HG03280 (cell line): Measurements from ENCODE around the gene CCR6.
"Not testable (repeated sequence)": the region's sequence is repeated elsewhere in the genome, so short reads cannot be mapped to it uniquely, and the experiment has no call there.

Experiments used
- ATAC-seq: cut with Tn5 transposase; IDR thresholded peaks from one replicate; pipeline ENCODE4 v1.9.1; 2021; ENCODE audit warnings: mild to moderate bottlenecking, moderate library complexity; ENCODE audit not compliant: unreplicated experiment

Gene CCR6

DNA sequence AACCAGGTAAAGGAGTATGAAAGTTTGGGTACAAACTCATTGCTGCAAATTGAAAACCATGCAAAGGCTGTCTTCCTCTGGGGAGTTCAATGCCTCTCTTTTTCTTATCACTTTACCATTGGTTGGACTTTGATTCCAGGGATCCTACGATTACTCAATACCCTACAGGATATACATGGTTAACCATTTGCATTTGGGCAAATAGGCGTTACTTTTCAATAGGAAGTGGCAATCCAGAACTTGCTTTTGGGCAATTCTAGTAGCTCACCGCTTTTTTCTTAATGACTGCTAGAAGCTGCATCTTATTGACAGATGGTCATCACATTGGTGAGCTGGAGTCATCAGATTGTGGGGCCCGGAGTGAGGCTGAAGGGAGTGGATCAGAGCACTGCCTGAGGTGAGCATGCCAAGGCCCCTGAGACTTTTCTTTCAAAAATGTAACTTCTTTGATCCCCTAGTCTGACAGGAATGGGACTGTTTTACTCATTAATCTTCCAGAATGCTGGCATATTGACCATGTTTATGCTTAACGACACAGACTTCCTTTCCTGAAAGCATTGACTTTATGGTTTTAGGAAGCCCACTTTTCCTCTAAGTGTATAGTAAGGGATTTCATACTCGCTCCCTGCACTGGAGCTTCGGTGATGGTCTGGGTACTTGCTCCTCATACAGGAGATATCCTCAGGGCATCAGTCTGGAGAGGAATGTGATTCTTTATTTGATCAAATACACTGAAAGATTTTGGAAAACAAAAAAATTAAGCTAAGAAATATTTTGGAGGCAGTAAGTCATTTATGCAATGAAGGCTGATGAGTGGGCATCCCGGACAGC is at the start of gene CCR6:
CCR6 (plus strand) TSS at position 270 of the 831 bp plus-strand sequence. CDS start 13,039 bp downstream, outside the sequence.
- ATAC-seq = no peak

DNA sequence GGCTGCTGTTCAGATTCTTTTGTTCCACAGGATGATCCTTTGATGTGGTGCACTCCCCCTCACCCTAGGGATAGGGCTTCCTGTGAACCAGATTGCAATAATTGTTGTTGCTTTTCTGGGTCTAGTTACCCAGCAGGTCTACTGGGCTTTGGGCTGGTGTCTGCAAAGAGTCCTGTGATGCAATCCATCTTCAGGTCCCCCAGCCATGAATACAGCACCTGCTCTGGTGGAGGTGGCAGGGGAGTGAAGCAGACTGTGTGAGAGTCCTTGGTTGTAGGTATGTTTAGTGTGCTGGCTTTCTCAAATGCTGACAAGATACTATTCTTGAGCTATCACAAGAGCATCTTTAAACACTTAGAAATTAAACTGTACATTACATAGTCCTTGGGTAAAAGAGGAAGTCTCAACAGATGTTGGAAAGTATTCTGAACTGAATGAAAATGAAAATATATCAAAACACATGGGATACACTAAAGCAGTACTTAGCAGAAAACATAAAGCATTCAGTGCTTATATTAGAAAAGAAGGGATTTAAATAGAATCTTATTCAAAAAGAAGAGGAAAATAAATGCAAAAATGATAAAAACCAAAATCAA is 49.1 kb upstream of the CCR6 start:
- ATAC-seq = no peak

DNA sequence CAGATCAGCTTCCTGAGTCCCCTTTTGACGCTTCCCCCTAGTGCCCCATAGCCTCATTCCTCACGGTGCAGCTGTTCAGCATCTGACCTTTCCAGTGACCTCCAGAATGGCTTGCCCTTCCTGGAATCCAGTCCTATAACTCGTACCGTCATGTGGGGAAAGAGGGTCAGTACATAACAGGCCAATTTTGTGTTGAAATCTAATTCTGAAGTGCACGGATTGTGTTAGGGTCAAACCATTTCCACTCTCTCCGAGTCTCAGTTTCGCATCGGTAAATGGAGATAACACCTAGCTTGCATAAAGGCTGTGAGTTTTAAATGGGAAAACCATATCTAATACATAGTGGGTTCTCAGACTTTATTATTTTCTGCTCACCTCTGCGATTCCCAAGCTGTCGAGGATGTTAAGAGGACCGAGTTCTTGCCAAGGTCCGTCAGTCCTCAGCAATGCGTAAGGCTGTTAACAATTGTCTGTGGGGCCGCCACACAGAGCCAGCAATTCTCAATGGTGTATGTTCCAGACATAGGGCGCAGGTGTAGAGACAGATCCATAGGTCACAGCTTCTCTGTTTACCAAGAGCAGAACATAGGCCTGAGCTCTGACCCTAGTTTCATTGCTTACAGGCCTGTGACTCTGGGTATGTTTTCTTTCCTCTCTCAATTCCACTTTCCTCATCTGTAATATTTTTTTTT is 45.5 kb upstream of the CCR6 start:
- ATAC-seq = no peak

DNA sequence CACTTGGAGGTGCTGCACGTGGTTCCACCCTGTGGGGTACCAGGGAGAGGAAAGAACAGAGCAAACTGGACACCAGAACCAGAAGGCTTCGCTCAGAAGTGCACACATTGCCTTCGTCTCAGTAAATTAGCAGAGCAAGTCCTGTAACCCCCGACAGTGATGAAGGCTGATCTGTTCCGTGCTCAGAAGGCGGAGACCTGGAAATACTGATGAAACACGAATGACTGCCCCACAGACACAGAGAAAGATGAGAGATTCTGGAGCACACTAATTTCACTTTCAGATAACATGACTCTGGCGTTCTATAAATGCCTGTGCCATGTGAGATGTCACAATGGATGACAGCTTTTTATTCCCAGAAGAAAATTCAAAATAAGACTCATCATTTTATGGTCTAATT is 44.2 kb upstream of the CCR6 start:
- no peak for ATAC-seq

DNA sequence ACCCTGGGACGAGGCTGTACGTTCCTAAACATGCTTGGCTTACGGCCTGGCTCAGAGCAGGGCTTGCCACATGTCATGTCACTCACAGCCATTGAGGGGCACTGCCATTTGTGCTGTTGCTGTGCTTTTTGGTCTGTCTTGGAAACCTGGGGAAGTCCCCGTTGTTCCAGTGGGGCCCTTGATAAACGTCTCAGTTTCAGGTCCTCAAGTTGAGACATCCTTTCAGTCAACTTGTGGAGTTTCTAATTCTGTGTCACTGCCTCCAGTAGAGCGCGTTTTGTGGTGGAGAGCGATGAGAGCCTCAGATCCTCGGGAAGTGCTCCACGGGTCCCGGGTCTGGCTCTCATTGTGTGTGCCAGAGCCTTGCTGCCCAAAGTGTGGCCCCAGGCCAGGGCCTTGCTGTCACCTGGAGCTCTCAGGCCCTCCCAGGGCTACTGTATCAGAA is 43.0 kb upstream of the CCR6 start:
- peak; percentile 99 for ATAC-seq

DNA sequence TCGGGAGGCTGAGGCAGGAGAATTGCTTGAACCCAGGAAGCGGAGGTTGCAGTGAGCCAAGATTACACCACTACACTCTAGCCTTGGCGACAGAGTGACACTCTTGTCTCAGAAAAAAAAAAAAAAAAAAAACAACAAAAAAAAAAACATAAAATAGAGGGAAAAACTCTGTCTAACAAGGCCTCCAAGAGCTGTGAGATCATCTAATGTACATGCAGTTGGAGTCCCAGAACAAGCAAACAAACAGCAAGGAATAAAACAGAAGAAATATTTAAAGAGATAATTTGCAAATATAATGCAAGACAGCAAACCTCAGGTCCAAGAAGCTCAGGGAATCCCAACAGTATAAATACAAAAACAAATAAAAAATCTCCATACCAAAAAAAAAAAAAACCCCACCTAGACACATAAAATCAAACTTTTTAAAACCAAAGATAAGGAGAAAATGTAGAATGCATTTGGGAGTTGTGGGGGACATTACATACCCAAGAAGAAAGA is 35.0 kb upstream of the CCR6 start:
- ATAC-seq = no peak

DNA sequence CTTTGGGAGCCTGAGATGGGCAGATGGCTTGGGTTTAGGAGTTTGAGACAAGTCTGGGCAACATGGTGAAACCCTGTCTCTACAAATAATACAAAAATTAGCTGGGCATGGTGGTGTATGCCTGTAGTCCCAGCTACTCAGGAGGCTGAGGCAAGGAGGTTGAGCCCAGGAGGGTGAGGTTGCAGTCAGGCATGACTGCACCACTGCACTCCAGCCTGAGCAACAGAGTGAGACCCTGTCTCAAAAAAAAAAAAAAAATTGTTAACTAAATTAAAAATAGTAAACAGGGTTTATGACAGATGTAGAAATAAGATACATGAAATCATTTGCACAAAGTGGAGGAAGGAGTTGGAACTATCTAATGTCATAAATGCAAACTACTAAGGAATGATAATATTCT is 34.2 kb upstream of the CCR6 start:
- ATAC-seq = not testable (repeated sequence)

DNA sequence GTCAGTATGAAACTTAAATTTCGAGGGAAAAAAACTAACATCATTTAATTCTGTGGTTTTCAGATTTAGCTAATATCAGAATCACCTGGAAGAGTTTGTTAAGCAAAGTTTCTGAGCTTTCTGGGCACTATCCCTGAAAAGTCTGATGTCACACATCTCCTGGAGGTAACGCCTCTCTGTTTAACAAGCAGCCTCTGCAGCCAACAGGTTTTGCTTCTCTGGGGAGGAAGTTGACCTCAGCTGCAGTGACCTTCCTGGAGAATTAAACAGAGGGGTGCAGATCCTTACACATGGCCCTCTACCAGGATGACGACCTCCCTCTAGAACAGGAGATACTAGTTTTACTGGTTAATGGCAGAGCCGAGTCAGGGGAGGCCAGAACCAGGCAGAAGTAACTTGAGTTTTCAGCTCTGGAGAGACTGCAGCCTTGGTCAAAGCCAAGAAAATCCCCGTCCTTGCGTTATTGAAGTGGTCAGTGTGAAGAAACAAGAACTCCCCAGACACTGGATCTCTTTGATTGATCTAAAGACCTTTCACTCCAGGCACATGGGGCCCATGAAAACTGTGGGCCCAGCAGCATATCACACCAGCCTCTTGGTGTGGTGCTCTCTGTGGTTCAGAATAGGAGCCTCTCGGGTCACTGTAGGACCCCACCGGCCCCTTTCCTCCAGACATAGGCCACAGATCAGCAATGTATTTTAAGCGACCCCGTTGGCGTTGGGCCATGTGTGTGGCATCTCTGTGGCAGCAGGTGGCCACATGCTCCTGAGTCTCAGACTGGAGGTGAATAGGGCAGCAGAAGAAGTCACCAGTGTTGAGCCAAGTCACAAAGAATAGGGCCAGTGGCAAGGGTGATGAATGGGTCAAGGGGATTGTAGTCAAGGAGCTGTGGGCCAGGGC is 33.4 kb upstream of the CCR6 start:
- ATAC-seq = no peak

DNA sequence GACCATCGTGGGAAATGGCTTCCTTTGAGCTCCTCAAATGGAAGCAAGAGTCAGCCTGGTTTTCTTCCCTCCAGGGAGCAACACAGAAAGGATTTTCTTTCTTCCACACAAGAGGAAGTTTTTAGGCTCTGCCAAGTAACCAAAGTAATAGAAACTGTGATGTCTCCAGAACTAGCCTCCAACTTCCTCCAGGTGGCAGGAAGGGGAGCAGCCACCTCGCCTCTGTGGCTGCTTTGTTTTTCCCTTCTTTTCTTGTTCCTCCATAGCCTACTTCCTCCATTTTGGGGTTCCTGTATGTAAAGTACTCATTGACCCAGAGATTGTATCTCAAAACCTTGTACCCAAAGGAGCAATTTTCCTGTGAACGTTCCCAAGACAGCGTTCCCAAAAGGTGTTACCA is 32.7 kb upstream of the CCR6 start:
- ATAC-seq = no peak

DNA sequence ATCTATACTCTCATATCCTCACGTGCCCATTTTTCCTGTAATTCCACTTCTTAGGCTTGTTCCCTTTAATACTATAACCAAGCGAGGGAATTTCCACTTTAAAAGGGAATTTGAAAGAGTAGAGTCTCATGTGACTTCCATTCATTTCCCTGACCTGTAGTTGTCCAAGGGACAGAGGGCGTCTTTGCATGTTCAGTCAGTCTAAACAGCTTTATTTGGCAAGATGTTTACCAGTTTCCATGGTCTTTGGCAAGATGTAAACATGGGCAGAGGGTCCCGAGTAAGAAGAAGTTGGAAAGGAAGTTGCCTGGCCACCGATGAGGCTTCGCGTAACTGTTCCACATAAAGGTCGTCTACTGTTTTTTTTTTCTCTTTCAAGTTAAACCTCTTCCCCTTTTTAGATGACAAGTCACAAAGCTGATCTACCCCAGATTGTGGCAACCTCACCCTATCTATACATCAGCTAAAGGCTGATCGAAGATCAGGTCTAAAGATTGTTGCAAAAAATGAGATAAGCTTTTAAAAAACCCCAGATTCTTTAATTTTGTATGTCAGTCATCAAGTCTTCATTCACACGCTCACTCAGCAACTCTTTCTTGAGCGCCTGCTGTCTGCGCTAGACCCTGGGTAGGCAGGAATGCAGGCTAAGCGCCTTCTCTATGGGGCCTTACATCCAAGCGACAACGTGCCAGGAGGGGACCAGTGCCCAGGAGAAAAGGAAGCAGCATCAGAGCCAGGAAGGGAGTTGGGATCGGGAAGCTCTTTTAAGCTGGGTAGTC is 31.7 kb upstream of the CCR6 start:
- ATAC-seq = no peak

DNA sequence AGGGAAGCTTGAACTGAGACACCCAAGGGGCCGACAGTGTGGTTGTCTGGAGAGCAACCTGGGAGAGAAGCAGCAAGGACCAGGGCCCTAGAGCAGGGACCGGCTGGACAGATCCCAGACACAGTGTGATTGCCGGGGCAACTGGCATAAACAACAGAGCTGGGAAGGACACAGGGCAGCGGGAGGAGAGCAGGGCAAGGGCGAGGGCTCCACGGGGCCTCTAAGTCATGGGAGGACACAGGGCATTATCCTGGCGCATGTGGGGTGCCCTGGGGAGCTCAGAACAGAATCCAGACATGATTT is 31.1 kb upstream of the CCR6 start:
- no peak for ATAC-seq

DNA sequence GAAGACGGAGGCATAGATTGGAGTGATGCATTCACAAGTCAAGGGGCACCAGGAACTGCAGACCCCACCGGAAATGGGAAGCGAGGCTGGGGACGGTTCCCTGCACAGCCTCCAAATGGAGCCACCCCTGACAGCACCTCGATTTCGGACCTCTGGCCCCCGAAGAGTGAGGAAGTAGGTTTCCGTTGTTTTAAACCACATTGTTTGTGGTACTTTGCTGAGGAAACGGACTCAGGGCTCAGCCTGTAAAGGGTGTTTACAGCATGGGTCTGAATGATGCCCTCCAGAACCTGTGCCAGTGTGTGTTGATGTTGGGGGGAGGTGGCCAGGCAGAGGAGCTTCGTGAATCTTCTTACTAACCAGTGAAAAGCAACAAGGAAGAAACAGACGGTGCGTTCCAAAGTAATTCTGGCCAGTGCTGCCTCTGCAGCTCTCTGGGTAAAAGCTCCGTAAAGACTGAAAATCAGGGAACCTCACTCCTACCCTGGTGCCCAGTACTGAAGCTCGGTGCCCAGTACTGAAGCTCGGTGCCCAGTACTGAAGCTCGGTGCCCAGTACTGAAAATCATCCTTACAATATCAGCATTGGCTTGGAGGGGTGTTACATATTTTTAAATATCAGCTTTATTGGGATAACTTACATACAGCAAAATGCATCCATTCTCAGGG is 30.1 kb upstream of the CCR6 start:
- no peak for ATAC-seq

DNA sequence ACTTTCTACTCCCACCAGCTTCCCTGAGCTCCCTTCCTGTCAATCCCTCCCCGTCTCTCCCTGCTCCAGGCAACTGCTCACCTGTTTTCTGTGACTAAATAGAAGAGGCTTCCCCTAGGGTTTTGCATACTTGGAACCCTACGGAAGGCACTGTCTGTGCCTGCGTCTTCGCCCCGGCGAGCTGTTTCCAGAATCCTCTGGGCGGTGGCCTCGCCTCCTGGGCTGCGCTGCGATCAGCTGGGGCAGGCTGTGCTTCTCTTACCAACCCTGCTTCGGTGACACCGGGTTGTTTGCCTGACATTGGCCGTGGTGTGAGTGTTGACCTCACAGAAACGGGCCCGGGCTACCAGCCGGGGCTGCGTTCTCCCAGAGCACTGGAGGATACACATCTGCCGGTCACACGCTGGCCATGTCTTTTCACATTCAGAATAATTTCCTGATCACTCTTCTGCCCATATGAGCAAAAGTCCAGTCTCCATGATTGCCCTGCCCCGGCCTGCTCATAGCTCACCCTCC is 29.4 kb upstream of the CCR6 start:
- ATAC-seq = peak; percentile 11

DNA sequence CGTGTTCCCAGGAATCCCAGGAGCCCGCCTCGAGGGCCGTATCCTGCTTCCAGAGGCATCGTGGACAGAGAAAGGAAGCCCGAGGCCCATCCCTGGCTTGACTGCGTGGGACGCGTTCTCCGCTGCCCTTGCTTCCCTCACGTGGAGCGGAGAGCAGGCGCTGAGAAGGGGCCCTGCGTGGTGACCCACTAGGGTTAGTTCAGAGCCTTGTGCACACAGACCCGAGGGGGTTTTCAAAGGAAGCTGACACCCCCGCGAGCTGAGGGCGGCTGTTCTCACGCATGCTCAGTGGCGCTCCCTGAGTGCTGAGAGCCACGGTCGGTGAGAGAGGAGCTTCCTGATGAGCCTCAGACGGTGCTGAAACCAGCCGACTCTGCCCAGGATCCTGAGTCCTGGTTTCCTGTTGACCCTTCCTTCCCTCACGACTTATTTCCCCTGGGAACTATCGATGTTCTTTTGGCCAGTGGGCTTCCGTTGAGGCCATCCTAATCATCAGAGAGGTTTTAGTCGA is 28.9 kb upstream of the CCR6 start:
- peak; percentile 38 for ATAC-seq

DNA sequence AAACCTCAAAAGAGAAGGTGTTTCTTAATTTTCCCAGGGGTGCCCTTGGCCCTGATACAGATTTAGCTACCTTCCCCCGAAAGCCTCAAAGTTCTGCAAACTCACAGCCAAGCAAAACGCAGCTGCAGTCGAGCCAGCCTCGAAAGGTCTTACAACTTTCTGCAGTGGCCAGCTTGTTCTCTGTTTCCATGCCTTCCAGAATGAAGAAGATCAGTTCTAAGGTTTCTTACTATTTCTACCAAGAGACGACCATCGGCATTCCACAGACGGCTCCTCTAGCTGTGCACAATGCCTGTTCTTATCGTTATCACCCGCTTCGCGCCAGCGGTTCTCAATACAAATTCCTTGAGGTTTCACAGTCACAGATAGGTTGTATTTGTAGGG is 28.5 kb upstream of the CCR6 start:
- peak; percentile 14 for ATAC-seq

DNA sequence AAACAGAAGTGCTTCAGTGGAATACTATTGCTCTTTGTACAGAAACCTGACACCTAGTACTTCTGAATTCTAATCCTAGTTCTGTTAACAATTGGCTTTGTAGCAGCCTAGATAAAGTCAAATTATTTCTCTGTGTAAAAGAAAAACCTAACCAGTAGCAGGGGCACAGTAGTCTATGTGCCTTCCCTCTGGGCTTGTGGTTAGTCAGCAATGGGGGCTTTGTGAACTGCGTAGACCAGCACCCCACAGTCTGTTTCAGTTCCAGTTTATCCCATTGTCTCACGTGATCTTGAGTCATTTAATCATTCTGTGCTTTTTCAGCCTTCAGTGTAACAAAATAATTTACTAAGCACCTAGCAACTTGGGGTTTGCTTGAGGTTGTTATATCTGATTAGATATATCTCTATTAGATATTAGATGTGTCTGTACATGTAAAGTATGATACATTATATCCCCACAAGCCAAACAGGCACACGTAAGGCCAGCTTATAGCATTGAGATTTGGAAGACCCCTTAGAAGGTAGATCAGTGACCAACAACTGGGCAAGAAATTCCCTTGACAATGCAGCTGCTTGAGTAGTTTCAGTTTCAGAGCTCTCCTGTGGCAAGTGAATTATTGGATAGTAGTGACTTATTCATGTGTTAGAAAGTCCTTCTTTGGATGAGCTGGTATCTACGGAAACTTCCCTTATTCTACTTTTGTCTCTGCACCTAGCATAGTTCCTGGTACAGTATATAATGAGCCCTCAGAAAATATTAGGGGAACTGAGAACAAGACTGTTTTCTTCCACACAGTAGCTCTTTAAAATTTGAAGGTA is 27.9 kb upstream of the CCR6 start:
- ATAC-seq = peak; percentile 47

DNA sequence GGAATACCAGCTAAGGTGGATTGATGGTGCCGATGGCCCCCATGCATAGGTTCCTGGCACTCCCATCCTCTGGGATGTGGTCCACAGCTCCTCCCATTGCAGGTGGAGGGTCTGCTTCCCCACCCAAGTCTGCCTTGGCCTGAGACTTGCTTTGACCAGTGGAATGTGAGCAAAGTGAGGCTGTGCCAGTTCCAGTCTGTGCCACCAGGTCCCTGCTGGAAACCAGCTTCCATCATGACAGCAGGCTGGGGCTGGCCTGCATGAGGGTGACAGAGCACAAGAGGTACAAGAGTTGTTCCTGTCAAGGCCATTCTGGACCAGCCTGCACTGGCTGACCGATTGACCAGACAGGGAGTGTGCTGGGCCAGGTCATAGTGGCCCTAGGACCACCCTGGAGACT is 27.0 kb upstream of the CCR6 start:
- no peak for ATAC-seq

DNA sequence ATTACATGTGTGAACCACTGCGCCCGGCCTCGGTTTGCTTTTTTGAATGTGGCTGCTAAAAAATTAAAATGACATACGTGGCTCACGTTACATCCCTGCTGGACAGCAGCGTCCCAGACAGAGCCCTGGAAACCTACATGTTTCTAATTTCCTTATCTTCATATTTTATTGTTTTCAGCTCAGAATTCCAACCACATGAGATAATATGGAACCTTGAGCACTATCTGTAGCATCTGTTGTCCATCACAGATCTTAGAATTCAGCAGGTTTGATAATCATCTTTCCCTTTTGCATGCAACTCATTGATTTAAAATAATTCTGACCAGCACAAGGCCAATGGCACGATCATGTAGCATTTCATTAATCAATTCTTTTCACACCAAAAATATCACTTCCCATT is 25.9 kb upstream of the CCR6 start:
- ATAC-seq = no peak
